ENCODE results near the gene FRAS1.

- TF ChIP-seq POLR2AphosphoS5 (IDR thresholded peaks at IDR 0.05; ENCODE audit: low read depth, low read length) (no peak), CTCF (IDR thresholded peaks at IDR 0.05) (no peak), TCF7L2 (IDR thresholded peaks at IDR 0.05; ENCODE audit: low read depth, low read length) (no peak)
- TF ChIP-seq, protein P1, sequence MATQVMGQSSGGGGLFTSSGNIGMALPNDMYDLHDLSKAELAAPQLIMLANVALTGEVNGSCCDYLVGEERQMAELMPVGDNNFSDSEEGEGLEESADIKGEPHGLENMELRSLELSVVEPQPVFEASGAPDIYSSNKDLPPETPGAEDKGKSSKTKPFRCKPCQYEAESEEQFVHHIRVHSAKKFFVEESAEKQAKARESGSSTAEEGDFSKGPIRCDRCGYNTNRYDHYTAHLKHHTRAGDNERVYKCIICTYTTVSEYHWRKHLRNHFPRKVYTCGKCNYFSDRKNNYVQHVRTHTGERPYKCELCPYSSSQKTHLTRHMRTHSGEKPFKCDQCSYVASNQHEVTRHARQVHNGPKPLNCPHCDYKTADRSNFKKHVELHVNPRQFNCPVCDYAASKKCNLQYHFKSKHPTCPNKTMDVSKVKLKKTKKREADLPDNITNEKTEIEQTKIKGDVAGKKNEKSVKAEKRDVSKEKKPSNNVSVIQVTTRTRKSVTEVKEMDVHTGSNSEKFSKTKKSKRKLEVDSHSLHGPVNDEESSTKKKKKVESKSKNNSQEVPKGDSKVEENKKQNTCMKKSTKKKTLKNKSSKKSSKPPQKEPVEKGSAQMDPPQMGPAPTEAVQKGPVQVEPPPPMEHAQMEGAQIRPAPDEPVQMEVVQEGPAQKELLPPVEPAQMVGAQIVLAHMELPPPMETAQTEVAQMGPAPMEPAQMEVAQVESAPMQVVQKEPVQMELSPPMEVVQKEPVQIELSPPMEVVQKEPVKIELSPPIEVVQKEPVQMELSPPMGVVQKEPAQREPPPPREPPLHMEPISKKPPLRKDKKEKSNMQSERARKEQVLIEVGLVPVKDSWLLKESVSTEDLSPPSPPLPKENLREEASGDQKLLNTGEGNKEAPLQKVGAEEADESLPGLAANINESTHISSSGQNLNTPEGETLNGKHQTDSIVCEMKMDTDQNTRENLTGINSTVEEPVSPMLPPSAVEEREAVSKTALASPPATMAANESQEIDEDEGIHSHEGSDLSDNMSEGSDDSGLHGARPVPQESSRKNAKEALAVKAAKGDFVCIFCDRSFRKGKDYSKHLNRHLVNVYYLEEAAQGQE (IDR thresholded peaks at IDR 0.05; ENCODE audit: insufficient read depth in 1 of 2, low read depth in 2 of 2, low read length in 1 of 2): no peak
Measured at GRCh38 chr4:78396613-78397291, 339.6 kb downstream of the FRAS1 start.

All from Panc1 (cell line).